B cell (primary cell): ENCODE data around the gene KCTD5. TPM values are rescaled to one million over a fixed set of nuclear protein-coding genes. Genes with fewer than 3 reads are reported as not detected.

ENCODE experiments used
- ATAC-seq: fragments of 200-7000 bp; cut with Tn5 transposase; one replicate; pipeline ENCODE4 v1.10.0; 2021; ENCODE audit warnings: low read depth, mild to moderate bottlenecking, moderate number of reproducible peaks, moderate library complexity
- CTCF ChIA-PET: fragments of 350-600 bp; sonication (Branson Sonifier 250); formaldehyde crosslinking; loops from one replicate; lab custom pipeline; 2021; ENCODE audit warnings: antibody characterized with exemption, inconsistent platforms; lab: Charles Lee
- POLR2A ChIA-PET: fragments of 350-600 bp; sonication (Branson Sonifier 250); formaldehyde crosslinking; loops from one replicate; lab custom pipeline; 2021; ENCODE audit warnings: antibody characterized with exemption; lab: Charles Lee
- DNase-seq: peaks from one replicate; pipeline ENCODE4 v3.0.0; 2013
- H2AFZ ChIP-seq: 2 replicates; pipeline ENCODE4 v1.6.1; 2012; ENCODE audit warnings: mild to moderate bottlenecking, low read depth, low read length; ENCODE audit not compliant: insufficient read depth, poor library complexity, severe bottlenecking
- H3K27ac ChIP-seq, 2 donors: 1 replicate in 1 of 2; 2 replicates in 1 of 2; pipeline ENCODE4 v1.5.1; 2012 to 2013; ENCODE audit warnings: low read length in 2 of 2, mild to moderate bottlenecking in 2 of 2, moderate library complexity in 1 of 2
- H3K27me3 ChIP-seq, 4 experiments: fragments of 200-600 bp in 1 of 4; sonication (generic) in 1 of 4; replicated peaks in 1 of 4; 1 replicate in 2 of 4; 2 replicates in 2 of 4; pipeline versions ENCODE4 v1.6.1 to v1.7.0; 2013 to 2016; ENCODE audit warnings: low read length in 3 of 4, mild to moderate bottlenecking in 2 of 4, mixed read lengths in 1 of 4, moderate library complexity in 1 of 4; ENCODE audit not compliant: insufficient read depth in 4 of 4, control insufficient read depth in 3 of 4; ENCODE audit errors: control extremely low read depth in 1 of 4
- H3K36me3 ChIP-seq, 2 experiments: replicated peaks in 1 of 2; 1 replicate in 1 of 2; 2 replicates in 1 of 2; pipeline versions ENCODE4 v1.6.1 to v1.7.1; 2013; ENCODE audit warnings: low read length in 1 of 2; ENCODE audit not compliant: insufficient read depth in 2 of 2, control insufficient read depth in 1 of 2; ENCODE audit errors: control extremely low read depth in 1 of 2, extremely low read depth in 1 of 2
- H3K4me1 ChIP-seq, 2 donors: fragments of 200-600 bp in 1 of 2; sonication (generic) in 1 of 2; 1 replicate in 1 of 2; 2 replicates in 1 of 2; pipeline versions ENCODE4 v1.5.1 to v1.6.1; 2013 to 2017; ENCODE audit warnings: low read length in 2 of 2; ENCODE audit not compliant: control insufficient read depth in 2 of 2, insufficient read depth in 2 of 2
- H3K4me2 ChIP-seq: replicated peaks from 2 replicates; pipeline ENCODE3; 2012; ENCODE audit warnings: mild to moderate bottlenecking, low read depth, low read length; ENCODE audit not compliant: poor library complexity, severe bottlenecking
- H3K4me3 ChIP-seq, 5 experiments: fragments of 200-600 bp in 1 of 5; sonication (generic) in 1 of 5; 1 replicate in 3 of 5; 2 replicates in 2 of 5; pipeline versions ENCODE4 v1.5.1 to v1.7.0; 2011 to 2016; ENCODE audit warnings: low read length in 4 of 5, mild to moderate bottlenecking in 4 of 5, low read depth in 2 of 5, control low read depth in 1 of 5, moderate library complexity in 1 of 5; ENCODE audit not compliant: insufficient read depth in 1 of 5; ENCODE audit errors: control extremely low read depth in 1 of 5, extremely low read depth in 1 of 5
- H3K79me2 ChIP-seq: fragments of 200-600 bp; sonication (generic); one replicate; pipeline ENCODE4 v1.6.0; 2016; ENCODE audit warnings: low read length; ENCODE audit not compliant: control insufficient read depth, insufficient read depth
- H3K9ac ChIP-seq: fragments of 200-600 bp; sonication (generic); 2 replicates; pipeline ENCODE4 v1.6.1; 2017; ENCODE audit warnings: mild to moderate bottlenecking, low read length, moderate library complexity
- H3K9me3 ChIP-seq, 3 donors: one replicate each; pipeline versions ENCODE4 v1.6.1 to v1.7.1; 2013; ENCODE audit warnings: low read length in 2 of 3; ENCODE audit not compliant: control insufficient read depth in 2 of 3, insufficient read depth in 1 of 3; ENCODE audit errors: control extremely low read depth in 1 of 3
- H4K20me1 ChIP-seq: 2 replicates; pipeline ENCODE4 v1.6.0; 2012; ENCODE audit warnings: mild to moderate bottlenecking, low read length; ENCODE audit not compliant: insufficient read depth, control insufficient read depth, poor library complexity, severe bottlenecking
- H3K27ac Mint-ChIP-seq: one replicate; pipeline ENCODE4 v1.8.0; 2021; ENCODE audit warnings: mixed read lengths
- H3K27me3 Mint-ChIP-seq: one replicate; pipeline ENCODE4 v1.8.0; 2021; ENCODE audit warnings: mixed read lengths
- H3K4me1 Mint-ChIP-seq: one replicate; pipeline ENCODE4 v1.8.0; 2021; ENCODE audit warnings: mixed read lengths
- H3K4me3 Mint-ChIP-seq: one replicate; pipeline ENCODE4 v1.8.0; 2021; ENCODE audit warnings: mixed read lengths
- H3K9me3 Mint-ChIP-seq: one replicate; pipeline ENCODE4 v1.8.0; 2022; ENCODE audit warnings: mixed read lengths; ENCODE audit not compliant: insufficient read depth
- EZH2 ChIP-seq: IDR thresholded peaks from 2 replicates; pipeline ENCODE4 v1.6.1; 2012; ENCODE audit warnings: borderline replicate concordance, low read depth, mild to moderate bottlenecking, moderate library complexity, low read length; ENCODE audit not compliant: insufficient read depth, poor library complexity, severe bottlenecking
- WGBS: methylation state at CpG from one replicate; pipeline ENCODE4 v1.1.5; 2013; ENCODE audit warnings: missing lambda C conversion rate; ENCODE audit not compliant: insufficient coverage; 5-methylcytosine and 5-hydroxymethylcytosine counted together
- intact Hi-C: fragments of 100-400 bp; cut with micrococcal nuclease; formaldehyde crosslinking; loops from one replicate; pipeline ENCODE4 v1.10.0; 2022
- polyA plus RNA-seq: library from polyadenylated mRNA; depleted of rRNA; stranded (reverse); fragments of >200 nt; gene quantifications from 2 replicates; pipeline ENCODE4 v1.2.3, GENCODE V29; 2012
- total RNA-seq, 2 donors: library from RNA; stranded (reverse); fragments of 120-200 nt in 1 of 2; gene quantifications; 1 replicate in 1 of 2; 2 replicates in 1 of 2; pipeline versions ENCODE4 v1.2.3 to v1.2.4, GENCODE V29; 2013 to 2022
- TF ChIP-seq, protein P1 (sequence below): fragments of 200-600 bp; IDR thresholded peaks from one replicate; pipeline ENCODE4 v1.8.0; 2022; ENCODE audit warnings: antibody characterized with exemption, mild to moderate bottlenecking

Gene KCTD5
- total and polyA plus RNA-seq, 2 donors (not counting 1 experiment from before 2014, with no cell fraction given) = 17.2 to 37.3 TPM

DNA sequence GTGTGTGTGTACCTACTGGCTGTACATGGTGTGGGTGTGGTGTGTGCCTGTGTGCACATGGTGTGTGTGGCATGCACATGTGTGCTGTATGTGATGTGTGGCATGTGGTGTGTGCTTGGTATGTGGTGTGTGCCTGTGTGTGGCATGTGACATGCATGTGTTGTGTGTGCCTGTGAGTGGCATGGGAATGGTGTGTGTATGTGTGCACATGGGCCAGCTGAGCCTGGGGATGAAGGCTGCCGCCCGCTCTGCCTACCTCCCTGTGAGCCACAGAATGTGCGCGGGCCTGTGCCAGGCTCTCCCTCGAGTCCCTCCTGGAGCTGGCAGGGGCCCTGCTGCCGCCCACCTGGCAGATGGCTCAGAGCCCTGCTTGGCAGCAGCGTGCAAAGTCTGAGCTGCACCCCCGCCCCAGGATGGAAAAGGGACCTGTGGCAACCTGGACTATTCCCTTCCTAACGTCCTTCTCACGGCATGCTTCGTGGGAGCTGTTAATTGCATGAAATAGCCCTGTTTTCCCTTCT, 28.4 kb downstream of the KCTD5 start:
- peaks cover 7% of the 10 kb centered on the region for H3K4me1 Mint-ChIP-seq
- DNase-seq = no peak
- peaks cover 4% of the 10 kb centered on the region for H3K27me3 Mint-ChIP-seq
- no peak overlapping the region for H3K4me3 Mint-ChIP-seq
- Histone ChIP-seq H3K36me3 (peaks cover 0 to 23% of the 10 kb centered on the region in 2 experiments), H3K9me3 (peaks cover 0 to 3% (median 0%) of the 10 kb centered on the region in 3 donors), H3K4me2 (no peak overlapping the region), H3K27ac (no peak overlapping the region), H3K79me2 (no peaks in the 10 kb centered on the region), H4K20me1 (peaks cover 34% of the 10 kb centered on the region), H3K9ac (no peak overlapping the region), H2AFZ (no peak overlapping the region), H3K4me3 (no peak overlapping the region), H3K27me3 (no peaks in the 10 kb centered on the region), H3K4me1 (peaks cover 2 to 7% of the 10 kb centered on the region in 2 donors)
- intact Hi-C loops = no loop called here
- TF ChIP-seq, protein P1, sequence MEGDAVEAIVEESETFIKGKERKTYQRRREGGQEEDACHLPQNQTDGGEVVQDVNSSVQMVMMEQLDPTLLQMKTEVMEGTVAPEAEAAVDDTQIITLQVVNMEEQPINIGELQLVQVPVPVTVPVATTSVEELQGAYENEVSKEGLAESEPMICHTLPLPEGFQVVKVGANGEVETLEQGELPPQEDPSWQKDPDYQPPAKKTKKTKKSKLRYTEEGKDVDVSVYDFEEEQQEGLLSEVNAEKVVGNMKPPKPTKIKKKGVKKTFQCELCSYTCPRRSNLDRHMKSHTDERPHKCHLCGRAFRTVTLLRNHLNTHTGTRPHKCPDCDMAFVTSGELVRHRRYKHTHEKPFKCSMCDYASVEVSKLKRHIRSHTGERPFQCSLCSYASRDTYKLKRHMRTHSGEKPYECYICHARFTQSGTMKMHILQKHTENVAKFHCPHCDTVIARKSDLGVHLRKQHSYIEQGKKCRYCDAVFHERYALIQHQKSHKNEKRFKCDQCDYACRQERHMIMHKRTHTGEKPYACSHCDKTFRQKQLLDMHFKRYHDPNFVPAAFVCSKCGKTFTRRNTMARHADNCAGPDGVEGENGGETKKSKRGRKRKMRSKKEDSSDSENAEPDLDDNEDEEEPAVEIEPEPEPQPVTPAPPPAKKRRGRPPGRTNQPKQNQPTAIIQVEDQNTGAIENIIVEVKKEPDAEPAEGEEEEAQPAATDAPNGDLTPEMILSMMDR = no peak
- TF ChIP-seq EZH2 = no peak
- H3K9me3 Mint-ChIP-seq = no peaks in the 10 kb centered on the region
- WGBS = 91% methylated on average over 9 of the region's 11 CpGs
- ChIA-PET POLR2A (no interaction called here), CTCF (no interaction called here)
- H3K27ac Mint-ChIP-seq = no peak overlapping the region
- ATAC-seq = no peak

GRCh38 chr16:2711370-2712062, 29.2 kb downstream of the KCTD5 start:
- Mint-ChIP-seq H3K9me3 (no peaks in the 10 kb centered on the region), H3K27ac (no peak overlapping the region), H3K4me1 (peaks cover 7% of the 10 kb centered on the region), H3K27me3 (peaks cover 4% of the 10 kb centered on the region), H3K4me3 (no peak overlapping the region)
- Histone ChIP-seq H3K27ac (no peak overlapping the region), H3K36me3 (peaks cover 0 to 17% of the 10 kb centered on the region in 2 experiments), H3K4me1 (peaks cover 4 to 10% of the 10 kb centered on the region in 2 donors), H2AFZ (no peak overlapping the region), H4K20me1 (peaks cover 27% of the 10 kb centered on the region), H3K4me2 (no peak overlapping the region), H3K79me2 (no peaks in the 10 kb centered on the region), H3K4me3 (no peak overlapping the region), H3K9me3 (peaks cover 0 to 3% (median 0%) of the 10 kb centered on the region in 3 donors), H3K27me3 (no peaks in the 10 kb centered on the region), H3K9ac (no peak overlapping the region)
- TF ChIP-seq, protein P1 = no peak
- no peak for TF ChIP-seq EZH2
- ATAC-seq = no peak
- intact Hi-C loops = no loop called here
- POLR2A ChIA-PET = no interaction called here
- 81% methylated on average over 22 of the region's 22 CpGs for WGBS
- no peak for DNase-seq
- CTCF ChIA-PET = no interaction called here
